CD4-positive, alpha-beta T cell treated with Interleukin-10 for 1 hour (primary cell): ENCODE data around the gene ATP23.

Source experiments
- DNase-seq: peaks from one replicate; pipeline ENCODE4 v3.0.0-alpha.2; 2020

Gene ATP23

DNA sequence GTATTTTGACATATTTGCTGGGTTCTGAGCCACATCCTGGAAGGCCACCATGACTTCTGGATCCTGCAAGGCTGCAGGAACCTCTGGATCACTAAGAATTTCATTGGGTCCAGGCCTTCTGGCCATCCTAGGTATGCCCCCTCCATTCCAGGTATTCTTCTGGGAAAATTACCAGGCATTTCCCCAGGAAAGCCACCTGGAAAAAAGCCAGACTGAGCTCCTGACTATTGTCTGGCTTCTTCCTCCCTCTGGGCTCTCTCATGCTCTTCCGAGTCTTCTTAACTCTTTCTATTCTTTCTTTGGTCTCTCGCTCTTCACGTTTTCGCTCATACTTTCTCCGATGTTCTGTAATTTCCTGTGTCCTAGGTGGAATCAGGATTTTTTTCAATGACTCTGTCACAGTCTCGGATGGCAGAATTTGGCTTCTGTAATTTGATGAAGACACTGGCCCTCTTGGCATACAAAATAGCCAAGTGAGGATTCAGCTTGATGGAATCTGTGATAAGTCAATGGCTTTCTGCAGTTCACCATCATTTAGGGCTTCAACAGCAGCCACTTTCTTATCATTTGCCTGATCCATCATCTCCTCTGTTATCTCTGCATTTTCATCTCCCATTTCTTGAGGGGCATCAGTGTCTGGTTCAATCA, 42.6 kb downstream of the ATP23 start:
- DNase-seq, result no peak

DNA sequence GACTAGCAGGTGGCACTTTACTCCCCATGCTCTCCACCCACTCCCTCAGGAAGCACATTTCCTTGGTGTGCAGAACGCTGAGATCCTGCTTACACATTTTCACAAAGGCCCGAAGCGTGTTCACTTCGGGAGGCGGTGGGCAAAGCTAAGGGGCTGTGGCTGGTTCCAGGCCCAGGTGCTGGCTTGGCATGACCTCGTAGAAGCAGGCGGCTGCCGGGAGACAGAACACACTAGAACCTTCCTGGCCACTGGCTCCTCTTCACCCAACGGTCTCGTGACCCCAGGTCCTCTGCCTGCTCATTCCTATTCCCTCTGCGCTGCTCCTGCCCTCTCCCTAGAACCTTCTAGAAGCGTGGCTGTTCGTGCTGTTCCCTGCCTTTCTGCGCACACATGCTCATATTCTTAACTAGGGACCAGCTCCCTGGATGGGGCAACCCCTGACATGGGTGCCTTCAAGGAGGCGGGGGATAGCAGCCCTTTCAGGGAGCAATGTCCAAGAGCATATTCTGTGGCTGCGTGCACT, 43.3 kb downstream of the ATP23 start:
- no peak for DNase-seq

DNA sequence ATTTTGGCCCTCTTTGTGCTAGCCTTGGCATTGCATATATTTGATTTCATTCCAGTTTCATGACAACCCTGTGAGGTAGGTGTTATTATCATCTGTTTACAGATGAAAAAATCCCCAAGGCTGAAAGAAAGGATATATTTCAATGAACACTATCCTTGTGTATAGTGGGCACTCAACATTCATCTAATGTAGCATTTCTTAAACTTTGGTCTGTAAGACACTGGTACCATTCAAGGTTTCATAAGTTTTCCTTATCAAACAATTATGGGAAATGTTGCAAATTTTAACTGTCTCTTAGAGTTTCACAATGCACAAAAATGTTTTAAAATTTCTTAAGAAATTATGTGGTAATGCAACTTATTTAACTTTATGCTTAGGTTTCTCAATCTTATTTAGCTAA, 44.3 kb downstream of the ATP23 start:
- no peak for DNase-seq

DNA sequence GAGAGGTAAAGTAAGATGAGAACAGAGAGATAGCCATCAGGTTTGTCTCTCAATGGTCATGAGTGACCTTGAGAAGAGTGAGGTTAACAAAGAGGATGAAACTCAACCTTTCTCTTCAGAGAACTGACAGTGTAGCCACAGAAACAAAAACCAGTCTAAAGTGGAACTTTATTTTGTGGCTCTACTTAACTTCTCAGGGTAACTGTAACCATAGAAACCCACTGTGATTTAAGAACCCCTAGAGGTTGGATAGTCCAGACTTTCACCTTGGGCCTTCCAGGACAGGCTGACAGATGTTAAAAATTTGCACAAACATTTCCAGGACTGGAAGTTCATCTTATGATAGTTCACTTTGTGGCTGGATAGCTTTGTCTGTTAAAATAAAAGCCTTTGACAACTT, 48.5 kb downstream of the ATP23 start:
- DNase-seq, result no peak

DNA sequence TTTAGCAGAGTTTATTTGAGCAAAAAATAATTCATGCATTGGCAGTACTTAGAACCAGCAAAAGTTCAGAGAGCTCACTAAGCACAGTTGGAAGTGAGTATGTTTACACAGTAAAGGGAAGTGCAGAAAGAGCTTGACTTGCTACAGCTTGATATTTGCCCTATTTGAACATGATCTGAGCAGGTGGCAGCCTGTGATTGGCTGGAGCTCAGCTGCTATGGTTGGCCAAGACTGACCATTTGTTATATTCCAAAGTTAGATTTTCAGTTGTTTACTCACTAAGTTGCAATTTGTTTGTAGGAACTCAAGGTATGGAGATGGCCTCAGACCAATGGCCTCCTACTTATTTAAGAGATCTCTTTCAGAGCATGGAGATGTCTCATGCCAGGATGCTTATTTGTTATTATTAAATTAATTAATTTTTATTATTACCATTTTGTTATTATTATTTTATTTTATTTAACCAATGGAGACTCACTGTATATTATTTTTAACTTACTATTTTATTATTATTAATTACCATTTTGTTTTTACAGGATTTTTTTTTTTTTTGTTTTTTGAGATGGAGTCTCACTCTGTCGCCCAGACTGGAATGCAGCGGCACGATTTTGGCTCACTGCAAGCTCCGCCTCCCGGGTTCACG, 49.0 kb downstream of the ATP23 start:
- no peak for DNase-seq

DNA sequence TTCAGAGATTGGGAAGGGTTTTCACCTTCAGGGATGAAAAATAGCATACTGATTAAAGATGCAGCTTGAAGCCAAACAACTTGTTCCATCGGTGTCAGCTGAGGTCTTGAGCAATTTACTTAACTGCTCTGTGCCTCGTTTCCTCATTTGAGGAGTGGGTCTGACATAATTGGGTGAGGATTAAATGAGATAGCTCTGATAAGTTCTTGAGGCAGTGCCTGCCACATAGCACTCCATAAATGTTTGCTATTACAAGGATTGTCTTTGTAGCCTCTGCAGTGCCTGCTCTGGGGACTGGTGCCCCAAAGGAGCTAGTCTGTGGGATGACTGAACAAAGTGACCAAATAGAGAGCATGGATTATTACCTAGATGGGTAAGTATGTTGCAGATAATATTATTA, 50.6 kb downstream of the ATP23 start:
- DNase-seq, result no peak

DNA sequence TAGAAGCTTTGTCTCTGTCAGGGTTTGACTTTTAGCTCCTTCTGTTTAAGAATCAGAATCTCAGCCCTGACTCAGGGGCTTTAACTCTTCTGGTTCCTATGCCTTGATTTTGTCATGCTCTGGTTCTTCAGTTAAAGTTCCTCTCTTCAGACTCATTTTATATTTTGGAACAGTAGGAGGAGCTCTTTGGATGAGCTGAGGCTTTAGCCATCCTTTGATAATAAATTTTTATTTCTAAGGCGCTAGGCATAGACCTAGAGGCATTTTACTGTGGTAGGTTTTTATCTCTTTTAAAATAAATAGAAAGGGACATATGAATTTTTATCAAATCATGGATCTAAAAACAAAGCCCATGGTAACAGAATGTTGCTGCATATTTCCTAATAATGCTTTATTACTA, 51.7 kb downstream of the ATP23 start:
- no peak for DNase-seq

DNA sequence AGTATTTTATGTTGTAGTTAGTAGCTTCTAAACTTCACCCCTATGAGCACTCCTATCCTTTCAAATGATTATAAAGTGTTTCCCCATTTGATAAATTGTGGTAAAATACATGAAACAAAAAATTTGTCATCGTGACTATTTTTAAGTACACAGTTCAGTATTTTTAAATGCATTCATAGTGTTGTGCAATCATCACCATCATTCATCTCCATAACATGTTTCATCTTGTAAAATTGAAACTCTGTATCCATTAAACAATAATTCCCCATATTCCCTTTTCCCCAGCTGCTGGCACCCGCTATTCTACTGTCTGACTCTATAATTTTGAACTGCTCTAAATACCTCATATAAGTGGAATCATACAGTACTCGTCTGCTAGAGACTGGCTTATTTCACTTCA, 52.5 kb downstream of the ATP23 start:
- no peak for DNase-seq

DNA sequence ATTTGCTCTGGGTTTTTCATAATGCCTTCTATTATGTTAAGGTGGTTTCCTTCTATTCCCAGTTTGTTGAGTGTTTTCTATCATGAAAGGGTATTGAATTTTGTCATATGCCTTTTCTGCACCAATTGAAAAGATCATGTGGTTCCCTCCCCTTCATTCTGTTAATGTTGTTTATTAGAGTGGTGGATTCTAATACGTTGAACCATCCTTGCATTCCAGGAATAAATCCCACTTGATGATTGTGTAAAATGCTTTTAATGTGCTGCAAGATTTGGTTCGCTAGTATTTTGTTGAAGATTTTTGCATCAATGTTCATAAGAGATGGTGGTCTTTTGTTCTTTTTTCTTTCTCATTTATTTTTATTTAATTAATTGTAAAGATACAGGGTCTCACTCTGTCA, 55.2 kb downstream of the ATP23 start:
- DNase-seq, result no peak

DNA sequence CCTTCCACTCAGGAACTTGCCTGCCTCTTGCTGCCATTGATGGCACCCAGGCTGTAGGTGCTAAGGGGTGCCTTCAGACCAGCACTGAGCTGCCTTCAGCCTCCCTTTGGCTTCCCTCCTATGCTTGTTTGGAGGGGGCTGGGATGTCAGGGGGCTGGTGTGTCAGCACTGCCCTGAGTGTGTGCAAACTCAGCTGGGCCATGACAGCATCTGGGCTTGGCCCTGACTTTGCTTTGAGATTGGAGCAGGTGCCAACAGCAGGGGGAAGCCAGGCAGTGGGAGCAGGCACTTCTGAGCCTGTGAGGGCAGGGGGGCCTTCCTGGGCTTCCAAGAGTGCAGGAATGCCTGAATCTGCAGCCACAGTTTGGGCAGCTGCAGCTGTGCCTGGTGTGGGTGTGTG, 56.9 kb downstream of the ATP23 start:
- no peak for DNase-seq

DNA sequence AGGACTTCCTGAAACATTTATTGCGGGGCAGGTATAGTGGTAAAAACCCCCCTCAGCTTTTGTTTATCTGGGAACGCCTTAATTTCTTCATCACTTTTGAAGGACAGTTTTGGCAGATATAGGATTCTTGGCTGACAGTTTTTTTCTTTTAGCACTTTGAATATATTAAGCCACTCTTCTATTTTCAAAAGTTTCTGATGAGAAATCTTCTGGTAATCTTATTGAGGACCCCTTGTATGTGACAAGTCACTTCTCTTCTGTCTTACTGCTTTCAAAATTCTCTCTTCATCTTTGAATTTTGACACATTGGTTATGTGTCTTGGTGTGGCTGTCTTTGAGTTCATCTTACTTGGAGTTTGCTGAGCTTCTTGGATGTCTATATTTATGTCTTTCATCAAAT, 59.1 kb downstream of the ATP23 start:
- no peak for DNase-seq

DNA sequence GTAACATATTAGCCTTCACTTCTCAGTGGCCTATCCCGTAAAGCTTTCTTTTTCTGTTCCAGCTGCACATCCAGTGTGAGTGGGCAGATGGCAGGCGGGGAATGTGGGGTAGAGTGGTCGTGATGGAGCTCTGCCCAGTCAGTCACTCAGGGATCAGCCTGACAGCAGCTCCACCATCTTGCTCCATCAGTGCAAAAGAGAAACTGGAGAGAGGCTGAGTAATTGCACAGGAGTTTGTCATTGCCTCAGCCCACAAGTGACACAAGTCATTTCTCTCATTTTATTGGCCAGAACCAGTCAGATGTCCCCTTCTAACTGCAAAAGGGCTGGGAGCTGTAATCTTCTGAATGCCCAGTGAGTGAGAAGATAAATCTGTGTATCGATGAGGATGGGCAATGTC, 66.5 kb downstream of the ATP23 start:
- DNase-seq, result no peak

DNA sequence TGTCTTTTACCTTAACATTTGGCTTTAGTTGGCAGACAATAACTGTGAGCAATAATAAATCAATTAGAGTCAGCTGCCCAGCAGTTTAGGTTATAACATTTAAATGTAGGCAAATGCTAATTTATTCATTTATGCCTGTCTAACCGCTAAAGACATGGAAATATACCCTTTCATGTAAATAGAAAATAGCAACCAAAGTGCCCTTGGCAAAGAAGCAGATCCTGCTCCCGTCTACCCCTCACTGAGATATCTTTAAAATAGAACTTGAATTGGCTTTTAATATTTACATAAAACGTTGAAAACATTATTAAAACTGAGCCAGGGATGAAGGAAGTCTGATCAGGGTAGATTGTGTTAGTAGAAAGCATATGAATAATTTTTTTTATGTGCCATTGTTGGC, 67.3 kb downstream of the ATP23 start:
- DNase-seq, result no peak
